Neural crest cell (in vitro differentiated cells): ENCODE data around the gene TGFB2. TPM values are rescaled to one million over a fixed set of nuclear protein-coding genes. Genes with fewer than 3 reads are reported as not detected.

Source experiments
- DNase-seq: peaks from one replicate; pipeline ENCODE4 v3.0.0; 2021; ENCODE audit warnings: low read depth, mixed read lengths, low spot score
- H3K27ac Mint-ChIP-seq: one replicate; pipeline ENCODE4 v1.8.0; 2021; ENCODE audit warnings: mild to moderate bottlenecking, mixed read lengths; ENCODE audit not compliant: unreplicated experiment
- H3K27me3 Mint-ChIP-seq: 2 replicates; pipeline ENCODE4 v1.8.0; 2021; ENCODE audit warnings: low read depth, mild to moderate bottlenecking, mixed read lengths
- H3K36me3 Mint-ChIP-seq: 2 replicates; pipeline ENCODE4 v1.8.0; 2021; ENCODE audit warnings: low read depth, mild to moderate bottlenecking, mixed read lengths
- H3K4me1 Mint-ChIP-seq: 2 replicates; pipeline ENCODE4 v1.8.0; 2021; ENCODE audit warnings: mixed read lengths
- H3K4me3 Mint-ChIP-seq: one replicate; pipeline ENCODE4 v1.8.0; 2021; ENCODE audit warnings: mild to moderate bottlenecking, mixed read lengths
- H3K9me3 Mint-ChIP-seq: 2 replicates; pipeline ENCODE4 v1.8.0; 2021; ENCODE audit warnings: mixed read lengths
- total RNA-seq: library from RNA; stranded (reverse); gene quantifications from 2 replicates; pipeline ENCODE4 v1.2.1, GENCODE V29; 2021
- TF ChIP-seq, protein P1 (sequence below): fragments of 200-600 bp; sonication (generic); conservative IDR thresholded peaks from 2 replicates; pipeline ENCODE4 v1.5.0; 2021; ENCODE audit warnings: antibody characterized with exemption, mild to moderate bottlenecking

The TGFB2 gene
- total RNA-seq, 1 donor from 2014 or later, result 11.4 TPM

DNA sequence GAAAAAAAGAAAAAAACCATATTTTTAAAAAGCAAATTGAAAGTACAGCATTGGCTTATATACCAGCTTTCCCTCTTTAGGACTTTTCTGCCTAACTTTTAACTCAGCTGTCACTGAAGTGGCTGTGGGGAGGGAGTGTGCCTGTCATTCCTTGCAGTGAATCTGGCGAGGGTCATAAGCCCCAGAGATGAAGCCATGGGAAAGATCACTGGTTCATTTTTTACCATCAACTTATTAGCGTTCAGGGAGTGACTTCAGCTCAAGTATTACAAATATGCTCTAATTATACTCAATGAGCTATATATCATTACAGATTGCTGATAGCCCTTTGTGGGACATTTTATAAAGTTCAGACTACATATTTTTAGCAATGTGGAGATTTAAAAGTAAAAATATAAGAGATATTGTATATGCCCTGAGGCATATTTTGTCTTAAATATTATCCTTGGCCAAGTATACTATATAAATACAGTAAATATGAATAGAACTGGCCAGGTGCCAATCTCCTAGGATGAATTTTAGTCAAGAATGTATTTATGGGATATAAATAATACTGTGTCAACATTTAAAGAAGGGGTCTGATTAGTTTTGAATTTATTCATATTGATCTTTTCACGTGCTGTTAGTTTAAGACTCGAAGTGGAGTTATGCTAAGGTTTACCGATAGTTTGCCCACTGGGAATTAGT lies 4.4 kb downstream of the TGFB2 start:
- no peaks in the 10 kb centered on the region for H3K36me3 Mint-ChIP-seq
- H3K4me1 Mint-ChIP-seq, result peaks cover 28% of the 10 kb centered on the region
- TF ChIP-seq, protein P1, sequence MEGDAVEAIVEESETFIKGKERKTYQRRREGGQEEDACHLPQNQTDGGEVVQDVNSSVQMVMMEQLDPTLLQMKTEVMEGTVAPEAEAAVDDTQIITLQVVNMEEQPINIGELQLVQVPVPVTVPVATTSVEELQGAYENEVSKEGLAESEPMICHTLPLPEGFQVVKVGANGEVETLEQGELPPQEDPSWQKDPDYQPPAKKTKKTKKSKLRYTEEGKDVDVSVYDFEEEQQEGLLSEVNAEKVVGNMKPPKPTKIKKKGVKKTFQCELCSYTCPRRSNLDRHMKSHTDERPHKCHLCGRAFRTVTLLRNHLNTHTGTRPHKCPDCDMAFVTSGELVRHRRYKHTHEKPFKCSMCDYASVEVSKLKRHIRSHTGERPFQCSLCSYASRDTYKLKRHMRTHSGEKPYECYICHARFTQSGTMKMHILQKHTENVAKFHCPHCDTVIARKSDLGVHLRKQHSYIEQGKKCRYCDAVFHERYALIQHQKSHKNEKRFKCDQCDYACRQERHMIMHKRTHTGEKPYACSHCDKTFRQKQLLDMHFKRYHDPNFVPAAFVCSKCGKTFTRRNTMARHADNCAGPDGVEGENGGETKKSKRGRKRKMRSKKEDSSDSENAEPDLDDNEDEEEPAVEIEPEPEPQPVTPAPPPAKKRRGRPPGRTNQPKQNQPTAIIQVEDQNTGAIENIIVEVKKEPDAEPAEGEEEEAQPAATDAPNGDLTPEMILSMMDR, result no peak
- peaks cover 31% of the 10 kb centered on the region for H3K27me3 Mint-ChIP-seq
- no peak for DNase-seq
- H3K4me3 Mint-ChIP-seq, result peak overlapping the region; percentile 26
- H3K9me3 Mint-ChIP-seq, result no peaks in the 10 kb centered on the region
- no peak overlapping the region for H3K27ac Mint-ChIP-seq

DNA sequence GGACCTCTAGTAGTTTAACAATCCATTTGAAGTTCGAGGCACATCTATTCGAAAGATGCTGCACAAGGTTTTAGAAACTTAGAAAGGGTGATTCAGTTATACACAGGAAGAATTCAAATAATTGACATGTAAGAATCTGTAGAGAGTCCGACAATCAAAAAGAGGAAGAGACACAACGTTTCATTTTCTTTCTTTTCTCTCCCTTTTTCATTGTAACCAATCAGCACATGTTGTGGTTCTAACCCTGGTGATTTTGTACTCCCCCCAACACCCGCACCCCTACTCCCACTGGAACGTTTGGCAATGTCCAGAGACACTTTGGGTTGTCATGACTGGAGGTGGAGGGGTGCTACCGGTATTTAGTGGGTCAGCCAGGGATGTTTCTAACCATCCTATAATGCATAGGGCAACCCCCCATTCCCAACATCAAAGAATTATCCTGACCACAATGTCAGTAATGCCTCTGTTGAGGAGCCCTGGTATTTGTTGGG lies 4.9 kb downstream of the TGFB2 start:
- Mint-ChIP-seq H3K27ac (no peak overlapping the region), H3K4me1 (peaks cover 29% of the 10 kb centered on the region), H3K4me3 (peak overlapping the region; percentile 26), H3K27me3 (peaks cover 31% of the 10 kb centered on the region), H3K36me3 (no peaks in the 10 kb centered on the region), H3K9me3 (no peaks in the 10 kb centered on the region)
- DNase-seq, result no peak
- TF ChIP-seq, protein P1, result no peak

DNA sequence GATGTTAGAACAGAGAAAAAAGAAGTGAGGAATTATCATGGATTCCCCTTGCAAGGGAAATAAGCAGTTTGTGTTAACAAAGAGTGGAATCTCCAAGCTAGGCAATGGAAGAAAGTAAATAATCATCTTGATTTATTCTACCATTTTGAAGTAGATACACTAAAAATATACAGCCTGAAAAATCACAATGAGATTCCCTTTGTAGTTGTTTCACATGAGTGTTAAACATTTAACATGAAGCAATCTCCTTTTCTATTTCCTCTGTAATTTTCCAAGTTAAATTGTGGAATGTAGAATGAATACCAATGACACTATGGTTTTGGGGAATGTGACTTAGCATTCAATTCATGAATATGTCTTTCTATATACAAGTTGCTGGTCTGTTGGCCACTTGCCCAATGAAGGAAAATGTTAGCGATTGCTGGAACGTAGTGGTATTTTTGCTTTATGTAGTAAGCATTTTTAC lies 5.7 kb downstream of the TGFB2 start:
- peaks cover 31% of the 10 kb centered on the region for H3K27me3 Mint-ChIP-seq
- H3K27ac Mint-ChIP-seq, result no peak overlapping the region
- H3K36me3 Mint-ChIP-seq, result no peaks in the 10 kb centered on the region
- H3K4me1 Mint-ChIP-seq, result peaks cover 36% of the 10 kb centered on the region
- TF ChIP-seq, protein P1, result no peak
- H3K4me3 Mint-ChIP-seq, result no peak overlapping the region
- no peak for DNase-seq
- no peaks in the 10 kb centered on the region for H3K9me3 Mint-ChIP-seq

DNA sequence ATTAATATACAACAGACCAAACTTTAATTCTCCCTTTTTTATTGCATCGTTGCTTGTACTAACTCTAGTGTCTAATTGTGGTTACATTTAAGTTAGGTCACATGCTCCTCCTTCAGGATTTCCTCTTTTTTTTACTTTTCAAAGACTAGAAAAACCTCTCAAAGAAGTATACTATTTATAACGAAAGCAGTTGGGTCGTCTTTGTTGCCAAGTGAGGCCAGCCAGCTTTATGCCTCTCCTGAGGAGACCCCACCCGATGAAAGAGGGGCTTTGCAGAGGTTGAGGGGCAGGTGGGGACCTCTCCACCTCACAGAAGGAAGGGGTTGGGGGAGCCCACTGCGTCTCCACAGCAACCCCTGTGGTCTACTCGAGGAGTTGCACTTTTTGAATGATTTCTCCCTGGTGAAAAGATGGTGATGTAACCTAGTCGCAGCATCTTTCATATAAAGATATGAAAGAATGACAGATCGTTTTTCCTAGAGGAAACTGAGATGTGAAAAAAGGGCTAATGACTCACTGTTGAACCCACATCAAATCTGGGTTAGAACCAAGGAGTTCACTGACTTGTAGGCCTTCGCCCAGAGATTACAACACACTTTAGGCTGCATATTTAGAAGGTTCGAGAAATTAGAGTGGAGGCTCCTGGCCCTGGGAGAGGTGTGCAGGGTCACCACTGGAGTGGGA lies 6.4 kb downstream of the TGFB2 start:
- Mint-ChIP-seq H3K36me3 (no peaks in the 10 kb centered on the region), H3K4me1 (peaks cover 32% of the 10 kb centered on the region), H3K27me3 (peaks cover 24% of the 10 kb centered on the region), H3K27ac (no peak overlapping the region), H3K4me3 (no peak overlapping the region), H3K9me3 (no peaks in the 10 kb centered on the region)
- TF ChIP-seq, protein P1, result peak; percentile 19
- no peak for DNase-seq

DNA sequence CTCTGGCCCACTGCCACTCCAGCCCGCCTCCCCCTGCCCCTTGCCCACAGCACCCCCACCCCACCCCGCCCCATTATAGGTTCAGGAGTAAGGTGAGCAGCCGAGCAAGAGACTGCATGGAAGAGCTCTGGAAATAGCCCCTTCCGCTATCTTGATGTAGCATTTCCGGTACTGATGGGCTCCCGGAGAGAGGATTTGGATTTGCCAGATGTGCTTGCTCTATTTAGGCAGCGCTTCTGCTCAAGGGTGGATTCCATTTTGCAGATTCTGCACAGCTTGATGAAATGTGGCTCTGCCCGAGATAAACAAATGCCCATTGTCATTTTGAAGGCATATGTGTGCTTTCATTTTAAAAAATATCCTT lies 6.9 kb downstream of the TGFB2 start:
- DNase-seq, result no peak
- peaks cover 19% of the 10 kb centered on the region for H3K27me3 Mint-ChIP-seq
- H3K27ac Mint-ChIP-seq, result no peak overlapping the region
- peaks cover 27% of the 10 kb centered on the region for H3K4me1 Mint-ChIP-seq
- no peaks in the 10 kb centered on the region for H3K9me3 Mint-ChIP-seq
- TF ChIP-seq, protein P1, result no peak
- H3K36me3 Mint-ChIP-seq, result no peaks in the 10 kb centered on the region
- no peak overlapping the region for H3K4me3 Mint-ChIP-seq
